LNCaP clone FGC (cell line): Measurements from ENCODE around the gene PANK1.

Experiments
- DNase-seq: peaks from one replicate; pipeline ENCODE4 v3.0.0-alpha.2; 2011; ENCODE audit warnings: low read depth
- H3K4me3 ChIP-seq: 2 replicates; pipeline ENCODE4 v1.5.1; 2011; ENCODE audit warnings: mild to moderate bottlenecking, low read depth, low read length, control low read depth
- TF ChIP-seq, protein P1 (sequence below): IDR thresholded peaks from 2 replicates; pipeline ENCODE4 v1.5.1; 2012; ENCODE audit warnings: mild to moderate bottlenecking; ENCODE audit not compliant: control insufficient read depth, insufficient read depth; ENCODE audit errors: extremely low read depth

PANK1 gene

DNA sequence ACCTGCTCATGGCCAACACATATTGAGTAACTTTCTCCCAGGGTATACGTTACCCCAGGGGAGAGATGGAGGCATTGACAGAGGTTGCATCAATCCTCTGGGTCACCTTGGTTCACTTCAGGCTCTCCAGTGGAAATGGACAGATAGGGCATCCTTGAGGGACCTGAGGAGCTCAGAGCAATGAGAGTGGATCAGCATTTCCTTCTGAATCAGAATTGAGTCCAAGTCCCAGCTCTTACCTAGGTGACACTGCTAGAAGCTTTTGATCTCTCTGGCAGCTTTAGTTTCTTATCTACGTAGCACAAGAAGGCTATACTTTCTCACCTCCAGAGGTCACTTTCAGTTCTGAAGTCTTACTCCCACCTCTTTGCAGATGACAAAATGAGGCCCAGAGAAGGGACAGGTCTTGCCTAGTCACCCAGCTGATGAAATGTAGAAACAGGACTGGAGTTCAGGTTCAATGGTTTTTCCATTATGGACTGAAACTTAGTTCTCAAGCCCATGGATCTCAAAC, 35.2 kb downstream of the PANK1 start:
- no peak overlapping the region for H3K4me3 ChIP-seq
- TF ChIP-seq, protein P1, sequence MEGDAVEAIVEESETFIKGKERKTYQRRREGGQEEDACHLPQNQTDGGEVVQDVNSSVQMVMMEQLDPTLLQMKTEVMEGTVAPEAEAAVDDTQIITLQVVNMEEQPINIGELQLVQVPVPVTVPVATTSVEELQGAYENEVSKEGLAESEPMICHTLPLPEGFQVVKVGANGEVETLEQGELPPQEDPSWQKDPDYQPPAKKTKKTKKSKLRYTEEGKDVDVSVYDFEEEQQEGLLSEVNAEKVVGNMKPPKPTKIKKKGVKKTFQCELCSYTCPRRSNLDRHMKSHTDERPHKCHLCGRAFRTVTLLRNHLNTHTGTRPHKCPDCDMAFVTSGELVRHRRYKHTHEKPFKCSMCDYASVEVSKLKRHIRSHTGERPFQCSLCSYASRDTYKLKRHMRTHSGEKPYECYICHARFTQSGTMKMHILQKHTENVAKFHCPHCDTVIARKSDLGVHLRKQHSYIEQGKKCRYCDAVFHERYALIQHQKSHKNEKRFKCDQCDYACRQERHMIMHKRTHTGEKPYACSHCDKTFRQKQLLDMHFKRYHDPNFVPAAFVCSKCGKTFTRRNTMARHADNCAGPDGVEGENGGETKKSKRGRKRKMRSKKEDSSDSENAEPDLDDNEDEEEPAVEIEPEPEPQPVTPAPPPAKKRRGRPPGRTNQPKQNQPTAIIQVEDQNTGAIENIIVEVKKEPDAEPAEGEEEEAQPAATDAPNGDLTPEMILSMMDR, result no peak
- no peak for DNase-seq

DNA sequence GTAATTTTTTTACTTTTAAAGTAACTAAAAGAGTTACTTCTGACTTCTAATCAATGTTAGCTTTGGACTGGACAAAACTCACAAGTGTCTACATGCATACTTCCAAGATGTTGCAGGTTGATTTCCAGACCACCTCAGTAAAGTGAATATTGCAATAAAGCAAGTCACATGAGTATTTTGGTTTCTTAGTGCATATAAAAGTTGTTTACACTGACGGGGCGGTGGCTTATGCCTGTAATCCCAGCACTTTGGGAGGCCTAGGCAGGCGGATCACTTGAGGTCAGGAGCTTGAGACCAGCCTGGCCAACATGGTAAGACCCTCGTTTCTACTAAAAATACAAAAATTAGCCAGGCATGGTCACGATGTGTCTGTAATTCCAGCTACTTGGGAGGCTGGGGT, 40.8 kb downstream of the PANK1 start:
- no peak for DNase-seq
- H3K4me3 ChIP-seq, result no peak overlapping the region
- TF ChIP-seq, protein P1, result no peak

DNA sequence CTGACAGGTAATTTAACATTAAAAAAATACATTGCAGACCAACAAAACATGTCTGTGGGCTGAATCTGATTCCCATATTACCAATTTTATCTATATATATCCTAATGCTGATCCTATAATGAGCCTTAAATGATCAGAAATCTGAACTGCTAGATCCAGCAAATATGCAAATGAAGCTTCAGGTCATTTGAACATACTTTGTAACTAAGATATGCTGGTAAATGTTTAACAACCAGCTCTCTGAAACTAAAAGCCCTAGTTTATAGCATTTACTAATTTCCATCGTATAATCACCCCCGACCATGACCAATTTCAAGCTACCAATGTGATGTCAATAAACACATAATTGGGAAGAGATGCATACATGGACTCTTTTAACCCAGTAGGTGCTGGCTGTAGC, 42.1 kb downstream of the PANK1 start:
- TF ChIP-seq, protein P1, result no peak
- DNase-seq, result no peak
- no peak overlapping the region for H3K4me3 ChIP-seq

DNA sequence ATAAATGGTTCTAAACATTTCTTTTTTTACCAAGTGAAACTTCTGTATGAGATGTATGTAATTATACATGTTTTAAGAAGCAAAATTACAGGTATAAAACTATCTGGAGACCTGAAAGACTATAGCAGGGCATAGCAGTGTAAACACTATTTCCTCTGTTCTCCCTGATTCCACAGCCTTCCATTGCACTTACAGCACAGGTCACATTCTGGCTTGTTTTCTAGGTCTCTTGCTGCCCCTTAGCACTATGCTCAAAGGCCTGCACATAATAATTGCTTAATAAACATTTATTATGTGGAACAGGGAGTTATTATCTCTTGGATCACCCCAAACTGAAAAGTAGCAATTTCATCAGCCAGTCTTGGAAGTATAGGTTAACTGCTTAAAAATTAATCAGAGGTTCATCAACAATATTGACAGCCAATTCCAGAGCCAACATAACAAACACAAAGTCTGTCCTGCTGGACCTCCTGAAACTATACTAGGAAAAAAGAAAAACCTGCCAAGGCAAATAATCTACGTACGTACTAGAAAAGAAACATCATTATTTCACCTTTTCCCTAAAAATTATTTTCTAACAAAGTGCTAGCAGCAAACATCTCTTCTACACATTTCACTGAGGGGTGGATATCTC, 43.2 kb downstream of the PANK1 start:
- no peak for DNase-seq
- H3K4me3 ChIP-seq, result no peak overlapping the region
- TF ChIP-seq, protein P1, result no peak

DNA sequence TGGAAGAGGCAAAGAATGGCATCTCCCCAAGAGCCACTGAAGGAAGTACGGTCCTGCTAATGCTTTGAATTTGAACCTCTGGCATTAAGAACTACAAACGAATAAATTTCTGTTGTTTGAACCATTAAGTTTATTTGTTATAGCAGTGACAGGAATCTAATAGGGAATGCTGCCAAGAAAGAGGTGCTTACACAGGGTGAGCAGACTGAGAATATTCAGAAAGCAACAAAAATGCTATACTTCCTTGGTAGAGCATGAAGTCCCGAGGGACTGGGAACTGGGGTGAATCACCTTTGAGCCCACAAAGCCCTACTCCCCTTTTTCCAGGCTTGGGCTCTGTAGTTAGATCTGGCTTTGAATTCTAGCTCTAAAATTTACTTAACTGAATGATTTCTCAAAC, 45.0 kb downstream of the PANK1 start:
- no peak for DNase-seq
- H3K4me3 ChIP-seq, result no peak overlapping the region
- TF ChIP-seq, protein P1, result no peak

DNA sequence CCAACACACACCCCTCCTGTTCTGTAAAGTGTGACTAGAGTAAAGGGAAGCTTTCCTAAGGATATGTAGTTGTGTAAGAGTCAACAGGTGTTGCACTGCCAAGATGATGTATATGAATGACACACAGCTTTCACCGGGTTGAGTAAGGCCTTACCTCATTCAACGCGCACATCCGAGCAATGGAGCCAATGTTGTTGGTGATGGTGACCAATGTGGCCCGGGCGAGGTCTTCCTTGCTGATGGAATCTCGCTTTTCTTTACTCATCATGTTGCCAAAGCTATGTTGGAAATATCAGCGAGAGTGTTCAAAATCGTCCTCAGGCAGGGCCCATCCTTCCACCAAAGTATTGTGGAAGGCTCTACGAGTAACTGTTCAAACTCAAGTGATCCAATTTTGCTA, 52.0 kb downstream of the PANK1 start:
- DNase-seq, result no peak
- no peak overlapping the region for H3K4me3 ChIP-seq
- TF ChIP-seq, protein P1, result no peak

DNA sequence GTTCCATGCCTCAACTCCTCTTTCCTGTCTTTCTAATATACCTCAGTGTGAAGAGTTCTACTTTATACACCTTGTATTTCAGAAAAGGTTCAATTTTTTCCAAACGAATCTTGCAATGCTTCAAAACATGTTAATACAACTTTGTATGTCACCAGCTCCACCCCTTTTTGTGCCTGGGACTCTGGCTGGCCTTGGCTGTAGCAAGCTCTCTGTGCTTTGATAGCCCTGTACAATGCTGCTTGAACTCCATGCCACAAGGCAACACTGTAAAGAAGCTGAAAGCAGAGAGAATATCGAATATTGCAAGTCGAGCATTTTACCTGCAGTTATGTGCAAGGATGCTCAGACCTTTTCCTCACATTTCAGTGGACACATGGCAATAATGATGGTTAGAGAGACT, 52.5 kb downstream of the PANK1 start:
- no peak overlapping the region for H3K4me3 ChIP-seq
- DNase-seq, result no peak
- TF ChIP-seq, protein P1, result no peak
